ENCODE measurements around the gene PRSS21.

PRSS21 gene

DNA sequence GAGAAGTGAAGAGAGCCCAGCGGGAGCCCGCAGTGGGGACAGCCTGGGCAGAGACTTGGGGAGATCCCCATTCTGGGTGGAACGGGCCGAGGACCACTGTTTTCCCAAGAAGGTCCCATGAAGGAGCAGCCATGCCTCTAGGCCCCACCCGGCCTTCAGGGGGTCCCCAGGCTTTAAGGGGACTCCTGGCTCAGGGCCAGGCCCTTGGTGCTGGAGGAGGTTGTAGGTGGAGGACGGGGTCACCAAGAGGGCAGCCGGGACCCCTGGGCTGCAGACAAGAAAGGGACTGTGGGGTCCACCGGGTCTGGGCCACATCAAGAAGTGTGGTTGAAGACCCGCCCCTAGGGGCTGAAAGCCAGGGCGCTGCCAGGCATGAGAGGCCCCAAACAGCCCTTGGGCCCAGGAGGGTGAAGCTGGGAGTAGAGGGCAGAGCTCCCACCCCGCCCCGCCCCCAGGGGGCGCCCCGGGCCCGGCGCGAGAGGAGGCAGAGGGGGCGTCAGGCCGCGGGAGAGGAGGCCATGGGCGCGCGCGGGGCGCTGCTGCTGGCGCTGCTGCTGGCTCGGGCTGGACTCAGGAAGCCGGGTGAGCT, at the start of gene PRSS21:
TSS of gene PRSS21 (plus strand) at position 487 of the 589 bp plus-strand sequence. CDS start at position 519, 32 bp downstream.
- peak; percentile 44 for DNase-seq

- no peak for DNase-seq
Observed at GRCh38 chr16:2767891-2768290, 49.1 kb upstream of the PRSS21 start.

DNA sequence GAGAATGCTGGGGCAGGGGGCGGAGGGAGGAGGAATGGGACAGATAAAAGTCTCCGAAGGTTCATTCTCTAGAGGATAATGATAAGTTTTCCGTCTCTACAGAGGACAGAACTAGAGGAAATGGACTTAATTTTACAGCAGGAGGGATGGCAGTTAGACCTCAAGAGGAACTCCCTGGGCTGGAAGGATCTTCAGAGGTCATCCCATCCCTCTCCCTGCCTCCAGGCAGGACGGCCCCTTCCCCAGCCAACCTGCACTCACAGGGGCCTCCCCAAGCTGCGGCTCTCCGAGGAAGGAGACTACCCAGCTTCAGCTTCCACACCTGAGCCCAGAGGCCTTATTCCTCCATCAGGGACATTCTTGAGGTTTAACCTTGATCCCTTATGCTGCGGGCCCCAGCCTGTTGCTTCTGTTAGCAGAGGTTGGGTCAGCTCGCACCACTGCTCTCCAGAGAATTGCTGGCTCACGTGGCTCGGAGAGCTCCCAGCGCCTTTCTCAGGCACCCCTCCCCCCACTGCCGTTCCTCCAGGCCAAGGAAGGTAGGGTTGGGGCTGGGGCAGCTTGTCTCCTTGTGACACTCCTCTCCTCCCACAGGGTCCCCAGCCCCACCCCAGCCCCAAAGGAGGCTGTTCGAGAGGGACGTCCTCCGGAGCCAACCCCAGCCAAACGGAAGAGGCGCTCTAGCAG, 48.5 kb upstream of the PRSS21 start:
- DNase-seq = no peak

DNA sequence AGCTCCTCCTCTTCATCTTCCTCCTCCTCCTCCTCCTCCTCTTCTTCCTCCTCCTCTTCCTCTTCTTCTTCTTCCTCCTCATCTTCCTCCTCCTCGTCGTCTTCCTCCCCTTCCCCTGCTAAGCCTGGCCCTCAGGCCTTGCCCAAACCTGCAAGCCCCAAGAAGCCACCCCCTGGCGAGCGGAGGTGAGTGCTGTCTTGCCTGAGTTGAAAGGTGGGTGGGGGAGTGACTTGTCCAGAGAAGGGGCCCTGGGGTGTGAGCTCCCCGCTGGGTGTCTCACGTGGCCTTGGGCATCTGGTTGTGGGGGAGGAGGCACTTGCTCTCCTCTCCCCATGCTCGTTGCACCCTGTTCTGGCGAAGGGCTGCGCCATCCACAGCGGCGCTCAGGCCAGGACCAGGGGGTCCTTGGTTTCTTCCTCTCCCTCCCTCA, 47.9 kb upstream of the PRSS21 start:
- DNase-seq = no peak

GRCh38 chr16:2769675-2770056, 47.4 kb upstream of the PRSS21 start:
- DNase-seq = peak; percentile 45

- peak; percentile 75 for DNase-seq
Observed at GRCh38 chr16:2770057-2770951, 46.7 kb upstream of the PRSS21 start.

GRCh38 chr16:2771496-2772402, 45.3 kb upstream of the PRSS21 start:
- no peak for DNase-seq

- DNase-seq = no peak
Observed at GRCh38 chr16:2773188-2773968, 43.7 kb upstream of the PRSS21 start.

DNA sequence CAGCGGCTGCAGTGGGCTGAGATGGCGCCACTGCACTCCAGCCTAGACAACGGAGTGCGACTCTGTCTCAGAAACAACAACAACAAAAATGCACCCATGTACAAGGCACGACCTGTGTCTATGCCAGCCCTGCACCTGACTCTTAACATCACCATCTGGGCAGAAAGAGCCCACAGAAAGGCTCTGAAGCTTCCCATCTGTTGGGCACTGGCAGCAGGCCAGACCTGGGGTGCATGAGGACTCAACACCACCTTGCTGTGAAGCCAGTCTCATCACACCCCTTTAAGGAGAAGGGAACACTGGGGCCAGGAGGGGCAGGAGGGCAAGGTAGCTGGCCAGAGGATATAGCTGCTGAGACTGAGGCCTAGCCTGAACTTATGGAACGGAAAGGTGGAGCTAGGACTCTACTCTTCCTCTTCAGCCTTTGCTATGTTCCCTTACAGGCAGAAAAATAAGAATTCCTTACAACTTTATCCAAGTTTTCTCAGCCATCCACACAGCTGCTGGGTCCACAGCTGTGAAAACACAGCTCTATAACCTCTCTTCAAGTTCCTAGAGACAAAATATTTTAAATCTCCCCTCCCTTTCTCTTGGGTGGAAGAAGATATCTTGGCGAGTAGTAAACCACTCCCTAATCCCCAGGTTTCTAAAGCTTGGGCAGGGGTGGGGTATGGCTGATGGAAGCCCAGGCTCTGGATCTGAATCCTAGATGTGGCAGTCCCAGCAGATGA, 42.7 kb upstream of the PRSS21 start:
- peak; percentile 49 for DNase-seq

GRCh38 chr16:2775131-2775716, 41.8 kb upstream of the PRSS21 start:
- DNase-seq = no peak

- no peak for DNase-seq
Observed at GRCh38 chr16:2775765-2776499, 41.1 kb upstream of the PRSS21 start.

DNA sequence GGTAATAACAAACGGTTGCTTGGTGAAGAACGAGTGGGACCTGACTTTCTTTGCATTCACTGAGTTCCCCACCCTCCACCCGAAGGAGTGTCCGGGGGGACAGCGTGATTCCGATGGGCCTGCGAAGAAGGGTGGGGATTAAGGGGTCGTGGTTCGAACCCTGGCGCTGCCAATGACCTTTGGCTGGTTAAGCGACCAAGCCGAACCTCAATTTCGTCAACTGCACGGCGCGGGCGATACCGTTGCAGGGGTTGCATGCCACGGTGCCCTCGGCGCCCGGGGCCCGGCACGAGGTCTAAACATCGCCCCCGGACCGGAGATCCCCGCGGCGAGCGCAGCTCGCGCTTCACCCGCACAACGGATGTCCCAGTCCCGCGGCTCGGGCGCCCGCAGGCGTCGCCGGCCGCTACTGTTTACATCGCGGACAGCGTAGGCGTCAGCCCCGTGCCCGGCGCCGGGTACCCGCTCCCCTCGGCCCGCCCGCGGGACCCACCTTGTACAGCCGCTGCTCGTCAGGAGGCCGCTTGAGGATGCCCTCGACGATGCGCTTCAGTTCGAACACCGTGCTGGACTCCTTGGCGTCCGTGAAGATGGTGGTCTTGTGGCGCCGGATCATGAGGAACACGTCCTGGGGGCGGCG, 40.4 kb upstream of the PRSS21 start:
- DNase-seq = no peak

DNA sequence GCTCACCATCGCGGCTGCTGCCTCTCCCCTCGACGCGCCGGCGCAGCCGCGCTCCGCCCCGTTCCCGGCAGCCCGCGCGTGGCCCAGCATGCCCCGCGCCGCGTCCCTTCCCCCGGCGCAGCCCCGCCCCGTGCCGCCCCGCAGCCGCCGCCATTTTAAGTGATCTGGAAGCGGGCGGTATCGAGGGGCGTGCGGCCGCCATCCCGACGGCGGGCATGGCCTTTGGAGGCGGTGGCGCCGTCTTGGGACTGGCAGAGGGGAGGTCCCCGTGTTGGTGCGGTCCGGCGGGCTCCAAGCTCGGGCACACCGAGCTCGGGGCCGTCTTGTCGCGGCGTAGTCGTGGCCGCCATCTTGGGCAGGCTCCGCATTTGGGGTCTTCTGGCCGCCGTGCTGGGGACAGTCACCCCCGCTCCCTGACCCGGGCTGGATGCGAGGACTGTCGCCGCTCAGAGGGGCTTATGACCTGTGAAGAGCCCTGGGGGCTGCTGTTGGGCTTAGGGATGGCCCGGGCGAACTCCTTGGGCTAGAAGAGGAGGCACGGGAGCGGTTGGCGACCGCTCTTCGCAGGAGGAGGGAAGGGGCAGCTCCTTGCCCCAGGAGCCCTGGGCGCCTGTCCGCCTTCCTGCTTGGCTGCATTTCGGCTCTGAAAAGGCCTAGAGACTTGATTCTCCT, 39.7 kb upstream of the PRSS21 start, which contains the start of gene ELOB:
TSS of gene ELOB (minus strand) at position 50 of the 672 bp plus-strand sequence. CDS start at position 9, 41 bp downstream.
- DNase-seq = peak; percentile 95

DNA sequence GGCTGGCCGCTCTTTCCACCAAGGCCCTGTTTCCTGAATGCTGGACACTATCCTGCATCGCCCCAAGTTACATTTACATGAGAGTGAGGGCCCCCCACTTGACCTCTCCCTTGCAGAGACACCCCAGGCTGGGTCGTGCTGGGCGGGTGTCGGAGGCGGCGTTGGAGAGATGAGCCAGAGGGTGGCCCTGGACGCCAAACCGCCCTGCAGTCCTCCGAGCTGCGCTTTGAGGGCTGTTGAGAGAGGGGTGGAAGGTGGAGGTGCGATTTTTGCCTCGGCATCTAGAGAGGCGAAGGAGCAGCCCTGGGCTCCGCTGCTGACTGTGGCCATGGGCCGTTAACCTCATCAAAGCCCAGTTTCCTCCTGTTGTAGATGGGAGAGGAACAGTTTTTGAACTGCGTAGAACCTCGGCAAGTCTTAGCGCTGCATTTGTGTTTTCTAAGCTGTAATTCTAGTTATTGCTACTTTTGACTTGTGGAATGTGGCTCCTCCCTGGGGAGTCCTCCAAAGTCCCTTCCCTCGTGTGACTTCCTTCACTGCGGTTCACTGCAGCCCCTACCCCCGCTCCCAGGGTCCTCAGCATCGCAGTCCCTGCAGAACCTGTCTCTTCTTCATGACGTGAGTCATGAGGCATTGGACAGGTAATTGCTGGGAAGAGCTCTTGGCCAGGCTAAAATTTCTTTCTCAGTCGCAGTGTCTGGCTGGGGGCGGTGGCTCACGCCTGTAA, 39.0 kb upstream of the PRSS21 start:
- DNase-seq = peak; percentile 59

- no peak for DNase-seq
Observed at GRCh38 chr16:2778630-2778958, 38.4 kb upstream of the PRSS21 start.

DNA sequence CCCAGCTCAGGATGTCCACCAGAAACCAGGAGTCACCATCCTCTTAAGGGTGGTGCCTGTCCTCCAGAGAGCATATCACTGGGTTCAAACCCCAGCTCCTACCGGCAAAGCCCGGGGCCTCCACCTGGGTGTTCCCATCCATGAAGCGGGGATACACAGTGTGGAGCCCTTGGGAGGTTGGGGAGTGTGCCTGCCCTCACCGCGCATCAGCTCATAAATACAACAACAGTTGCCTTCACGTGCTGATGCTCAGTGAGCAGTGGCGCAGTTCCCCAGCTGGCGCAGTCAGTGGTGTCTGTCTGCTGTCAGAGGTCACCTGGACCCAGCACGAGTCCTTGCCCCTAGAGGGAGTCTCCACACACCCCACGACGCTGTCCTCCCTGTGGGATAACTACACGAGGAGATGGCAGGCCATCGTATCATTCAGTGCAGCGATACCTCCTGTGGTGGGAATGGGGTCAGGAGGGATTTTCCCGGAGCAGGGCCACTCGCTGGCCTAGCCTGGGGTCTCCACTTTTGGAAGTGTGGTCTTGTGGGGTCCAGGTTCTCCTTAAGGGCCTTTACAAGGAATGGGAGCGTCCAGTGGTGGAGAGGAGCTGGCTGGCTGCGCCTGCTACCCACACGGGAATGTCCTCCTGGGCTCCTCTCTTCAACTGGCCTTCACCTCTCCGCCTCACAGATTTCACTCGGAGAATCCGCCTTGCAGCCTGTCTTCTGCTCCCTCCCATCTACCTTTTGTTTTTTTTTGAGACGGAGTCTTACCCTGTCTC, 37.7 kb upstream of the PRSS21 start:
- no peak for DNase-seq

Measured in hematopoietic multipotent progenitor cell treated with erythropoietin and hydrocortisone succinate and interleukin-3 and kit ligand, for 4 days (in vitro differentiated cells).